Keratinocyte (primary cell): ENCODE measurements around the gene MRPS15.

Source experiments
- EZH2 ChIP-seq: IDR thresholded peaks from one replicate; pipeline ENCODE4 v1.6.1; 2012; ENCODE audit warnings: inconsistent platforms, mild to moderate bottlenecking, low read length, moderate library complexity
- TF ChIP-seq, protein P1 (sequence below), 3 experiments: IDR thresholded peaks in 1 of 3; conservative IDR thresholded peaks in 1 of 3; optimal IDR thresholded peaks in 1 of 3; 2 replicates in 2 of 3; 3 replicates in 1 of 3; pipeline versions ENCODE3 to v1.5.1; 2011; ENCODE audit warnings: low read length in 3 of 3, mild to moderate bottlenecking in 3 of 3, moderate library complexity in 2 of 3, control low read depth in 1 of 3, inconsistent platforms in 1 of 3; ENCODE audit not compliant: insufficient read depth in 2 of 3; ENCODE audit errors: extremely low read depth in 1 of 3

DNA sequence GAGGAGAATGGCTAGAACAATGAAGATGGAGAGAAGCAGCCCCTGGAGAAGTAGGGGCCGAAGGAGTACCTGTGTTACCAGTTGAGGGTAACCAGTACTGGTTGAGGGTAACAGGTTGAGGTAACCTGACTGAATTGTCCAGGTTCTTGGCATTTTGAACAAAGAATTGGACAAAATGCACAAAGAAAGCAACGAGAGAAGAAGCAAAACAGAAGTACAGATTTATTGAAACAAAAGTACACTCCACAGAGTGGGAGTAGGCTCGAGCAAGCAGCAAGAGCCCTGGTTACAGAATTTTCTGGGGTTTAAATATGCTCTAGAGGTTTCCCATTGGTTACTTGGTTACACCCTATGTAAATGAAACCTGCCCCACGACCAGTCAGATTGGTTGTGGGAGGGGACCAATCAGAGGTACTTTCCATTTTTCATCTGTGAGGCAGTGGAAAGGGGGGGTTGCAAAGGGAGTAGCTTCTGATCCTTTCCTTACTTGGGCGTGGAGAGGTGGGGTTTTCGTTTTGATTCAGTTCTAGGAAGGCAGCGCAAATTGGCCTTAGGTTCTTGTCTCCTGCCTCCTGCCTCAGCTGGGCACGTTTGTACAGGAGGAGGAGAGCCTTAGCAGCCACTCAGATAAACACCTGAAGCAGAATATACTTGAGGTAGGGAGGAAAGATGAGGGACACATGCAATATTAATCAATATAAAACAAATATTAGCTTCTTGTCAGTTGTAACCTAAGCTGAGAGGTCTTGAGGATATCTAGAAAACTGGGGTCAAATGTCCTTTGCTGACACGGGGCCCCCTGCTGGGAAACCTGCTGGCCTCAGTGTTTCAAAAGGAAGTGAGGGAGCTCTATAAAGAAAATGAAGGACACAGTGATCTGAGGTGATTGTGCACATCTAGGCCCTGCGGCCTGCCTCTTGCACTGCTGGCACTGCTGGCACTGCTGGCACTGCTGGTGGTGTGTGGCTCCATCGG, 52.2 kb downstream of the MRPS15 start:
- no peak for TF ChIP-seq EZH2
- TF ChIP-seq, protein P1, sequence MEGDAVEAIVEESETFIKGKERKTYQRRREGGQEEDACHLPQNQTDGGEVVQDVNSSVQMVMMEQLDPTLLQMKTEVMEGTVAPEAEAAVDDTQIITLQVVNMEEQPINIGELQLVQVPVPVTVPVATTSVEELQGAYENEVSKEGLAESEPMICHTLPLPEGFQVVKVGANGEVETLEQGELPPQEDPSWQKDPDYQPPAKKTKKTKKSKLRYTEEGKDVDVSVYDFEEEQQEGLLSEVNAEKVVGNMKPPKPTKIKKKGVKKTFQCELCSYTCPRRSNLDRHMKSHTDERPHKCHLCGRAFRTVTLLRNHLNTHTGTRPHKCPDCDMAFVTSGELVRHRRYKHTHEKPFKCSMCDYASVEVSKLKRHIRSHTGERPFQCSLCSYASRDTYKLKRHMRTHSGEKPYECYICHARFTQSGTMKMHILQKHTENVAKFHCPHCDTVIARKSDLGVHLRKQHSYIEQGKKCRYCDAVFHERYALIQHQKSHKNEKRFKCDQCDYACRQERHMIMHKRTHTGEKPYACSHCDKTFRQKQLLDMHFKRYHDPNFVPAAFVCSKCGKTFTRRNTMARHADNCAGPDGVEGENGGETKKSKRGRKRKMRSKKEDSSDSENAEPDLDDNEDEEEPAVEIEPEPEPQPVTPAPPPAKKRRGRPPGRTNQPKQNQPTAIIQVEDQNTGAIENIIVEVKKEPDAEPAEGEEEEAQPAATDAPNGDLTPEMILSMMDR (optimal IDR thresholded peaks at IDR 0.05 in 1 of 3, IDR thresholded peaks at IDR 0.05 in 1 of 3, conservative IDR thresholded peaks at IDR 0.05 in 1 of 3; ENCODE audit: extremely low read depth in 1 of 3, insufficient read depth in 2 of 3, low read length in 3 of 3), result peak in 1 of 3 experiments; percentile 4
